Neural progenitor cell (in vitro differentiated cells): ENCODE data around the gene MOV10L1.

Experiments
- EZH2phosphoT487 ChIP-seq: fragments of 200-600 bp; sonication (generic); IDR thresholded peaks from 2 replicates; pipeline ENCODE4 v1.6.1; 2017; ENCODE audit warnings: antibody characterized with exemption
- TF ChIP-seq, protein P1 (sequence below): fragments of 200-600 bp; sonication (generic); IDR thresholded peaks from 2 replicates; pipeline ENCODE4 v1.5.1; 2017; ENCODE audit warnings: antibody characterized with exemption, mild to moderate bottlenecking

GRCh38 chr22:50080077-50080465 lies 9.7 kb upstream of the MOV10L1 start:
- TF ChIP-seq, protein P1, sequence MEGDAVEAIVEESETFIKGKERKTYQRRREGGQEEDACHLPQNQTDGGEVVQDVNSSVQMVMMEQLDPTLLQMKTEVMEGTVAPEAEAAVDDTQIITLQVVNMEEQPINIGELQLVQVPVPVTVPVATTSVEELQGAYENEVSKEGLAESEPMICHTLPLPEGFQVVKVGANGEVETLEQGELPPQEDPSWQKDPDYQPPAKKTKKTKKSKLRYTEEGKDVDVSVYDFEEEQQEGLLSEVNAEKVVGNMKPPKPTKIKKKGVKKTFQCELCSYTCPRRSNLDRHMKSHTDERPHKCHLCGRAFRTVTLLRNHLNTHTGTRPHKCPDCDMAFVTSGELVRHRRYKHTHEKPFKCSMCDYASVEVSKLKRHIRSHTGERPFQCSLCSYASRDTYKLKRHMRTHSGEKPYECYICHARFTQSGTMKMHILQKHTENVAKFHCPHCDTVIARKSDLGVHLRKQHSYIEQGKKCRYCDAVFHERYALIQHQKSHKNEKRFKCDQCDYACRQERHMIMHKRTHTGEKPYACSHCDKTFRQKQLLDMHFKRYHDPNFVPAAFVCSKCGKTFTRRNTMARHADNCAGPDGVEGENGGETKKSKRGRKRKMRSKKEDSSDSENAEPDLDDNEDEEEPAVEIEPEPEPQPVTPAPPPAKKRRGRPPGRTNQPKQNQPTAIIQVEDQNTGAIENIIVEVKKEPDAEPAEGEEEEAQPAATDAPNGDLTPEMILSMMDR, result no peak
- TF ChIP-seq EZH2phosphoT487, result no peak
